Panc1 (cell line): ENCODE measurements around the gene COQ8B. TPM values are rescaled to one million over a fixed set of nuclear protein-coding genes. Genes with fewer than 3 reads are reported as not detected.

ENCODE experiments used
- ATAC-seq: fragments of 200-7000 bp; cut with Tn5 transposase; 2 replicates; pipeline ENCODE4 v1.9.1; 2020; ENCODE audit warnings: mild to moderate bottlenecking, moderate library complexity
- BruUV-seq: library from RNA; stranded (reverse); fragments of 400-500 nt; replicated peaks from 2 replicates; lab custom pipeline; 2021; lab: Mats Ljungman, UMichigan
- CTCF ChIA-PET: fragments of 300-600 bp; sonication (Branson Sonifier 250); formaldehyde crosslinking; loops from one replicate; lab custom pipeline; 2022; ENCODE audit warnings: antibody characterized with exemption; lab: Charles Lee
- POLR2A ChIA-PET: fragments of 300-600 bp; sonication (Branson Sonifier 250); formaldehyde crosslinking; loops from one replicate; lab custom pipeline; 2022; ENCODE audit warnings: antibody characterized with exemption; lab: Charles Lee
- DNase-seq: peaks from one replicate; pipeline ENCODE4 v3.0.0-alpha.2; 2010; ENCODE audit warnings: low read depth, low spot score
- H3K27ac ChIP-seq: 2 replicates; pipeline ENCODE4 v1.5.1; 2011; ENCODE audit warnings: mild to moderate bottlenecking, low read length, inconsistent platforms
- H3K27me3 ChIP-seq: fragments of 200-500 bp; sonication (Bioruptor generic); 2 replicates; pipeline ENCODE4 v1.6.0; 2014; ENCODE audit warnings: low read length, inconsistent platforms; ENCODE audit not compliant: control insufficient read depth, insufficient read depth
- H3K36me3 ChIP-seq: fragments of 200-500 bp; sonication (Bioruptor generic); 2 replicates; pipeline ENCODE4 v1.5.1; 2014; ENCODE audit warnings: inconsistent platforms, mild to moderate bottlenecking, low read length, moderate library complexity; ENCODE audit not compliant: control insufficient read depth, insufficient read depth
- H3K4me1 ChIP-seq: 2 replicates; pipeline ENCODE4 v1.5.1; 2011; ENCODE audit warnings: inconsistent platforms, mild to moderate bottlenecking, low read length, moderate library complexity; ENCODE audit not compliant: control insufficient read depth, insufficient read depth
- H3K4me3 ChIP-seq, 2 experiments: 2 replicates each; pipeline ENCODE4 v1.5.1; 2011 to 2012; ENCODE audit warnings: low read depth in 2 of 2, low read length in 2 of 2, mild to moderate bottlenecking in 2 of 2, inconsistent platforms in 1 of 2, moderate library complexity in 1 of 2
- H3K9me3 ChIP-seq: fragments of 200-500 bp; sonication (Bioruptor generic); 2 replicates; pipeline ENCODE4 v1.5.1; 2014; ENCODE audit warnings: low read depth, mild to moderate bottlenecking, inconsistent platforms, low read length, moderate library complexity; ENCODE audit not compliant: control insufficient read depth, insufficient read depth
- POLR2AphosphoS5 ChIP-seq: IDR thresholded peaks from 2 replicates; pipeline ENCODE4 v1.6.1; 2012; ENCODE audit warnings: mild to moderate bottlenecking, low read depth, low read length, moderate library complexity
- SIN3A ChIP-seq: IDR thresholded peaks from 2 replicates; pipeline ENCODE4 v1.6.1; 2012; ENCODE audit warnings: low read depth, mild to moderate bottlenecking, low read length, moderate library complexity, borderline replicate concordance; ENCODE audit not compliant: insufficient read depth
- TCF7L2 ChIP-seq: IDR thresholded peaks from 2 replicates; pipeline ENCODE4 v1.6.1; 2011; ENCODE audit warnings: mild to moderate bottlenecking, low read depth, low read length, inconsistent platforms
- in situ Hi-C: cut with HindIII; loops from 2 replicates; pipeline ENCODE4 v1.10.0; 2016; ENCODE audit warnings: low sequenced_read_pairs, low pct_unique_long_range_greater_than_20kb
- intact Hi-C: fragments of 100-400 bp; cut with micrococcal nuclease; formaldehyde crosslinking; loops from one replicate; pipeline ENCODE4 v1.10.0; 2022; ENCODE audit not compliant: unreplicated experiment
- total RNA-seq: library from RNA; stranded (reverse); gene quantifications from one replicate; pipeline ENCODE4 v1.2.1, GENCODE V29; 2021; ENCODE audit not compliant: unreplicated experiment
- TF ChIP-seq, protein P1 (sequence below): fragments of 450-650 bp; IDR thresholded peaks from 2 replicates; pipeline ENCODE4 v1.5.1; 2017; ENCODE audit warnings: mild to moderate bottlenecking
- TF ChIP-seq, protein P2 (sequence below), 2 experiments: IDR thresholded peaks; 2 replicates each; pipeline ENCODE4 v1.6.1; 2011 to 2012; ENCODE audit warnings: low read depth in 2 of 2, control low read depth in 1 of 2, low read length in 1 of 2, mild to moderate bottlenecking in 1 of 2, moderate library complexity in 1 of 2; ENCODE audit not compliant: insufficient read depth in 1 of 2

COQ8B gene
- total RNA-seq, 1 experiment from 2014 or later = 15.6 TPM

- TF ChIP-seq, protein P1, sequence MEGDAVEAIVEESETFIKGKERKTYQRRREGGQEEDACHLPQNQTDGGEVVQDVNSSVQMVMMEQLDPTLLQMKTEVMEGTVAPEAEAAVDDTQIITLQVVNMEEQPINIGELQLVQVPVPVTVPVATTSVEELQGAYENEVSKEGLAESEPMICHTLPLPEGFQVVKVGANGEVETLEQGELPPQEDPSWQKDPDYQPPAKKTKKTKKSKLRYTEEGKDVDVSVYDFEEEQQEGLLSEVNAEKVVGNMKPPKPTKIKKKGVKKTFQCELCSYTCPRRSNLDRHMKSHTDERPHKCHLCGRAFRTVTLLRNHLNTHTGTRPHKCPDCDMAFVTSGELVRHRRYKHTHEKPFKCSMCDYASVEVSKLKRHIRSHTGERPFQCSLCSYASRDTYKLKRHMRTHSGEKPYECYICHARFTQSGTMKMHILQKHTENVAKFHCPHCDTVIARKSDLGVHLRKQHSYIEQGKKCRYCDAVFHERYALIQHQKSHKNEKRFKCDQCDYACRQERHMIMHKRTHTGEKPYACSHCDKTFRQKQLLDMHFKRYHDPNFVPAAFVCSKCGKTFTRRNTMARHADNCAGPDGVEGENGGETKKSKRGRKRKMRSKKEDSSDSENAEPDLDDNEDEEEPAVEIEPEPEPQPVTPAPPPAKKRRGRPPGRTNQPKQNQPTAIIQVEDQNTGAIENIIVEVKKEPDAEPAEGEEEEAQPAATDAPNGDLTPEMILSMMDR = no peak
- no peaks in the 10 kb centered on the region for H3K4me1 ChIP-seq
- CTCF ChIA-PET = no interaction called here
- DNase-seq (no peak), ATAC-seq (no peak)
- H3K27ac ChIP-seq = no peak overlapping the region
- intact Hi-C loops = no loop called here
- H3K27me3 ChIP-seq = no peaks in the 10 kb centered on the region
- H3K9me3 ChIP-seq = no peaks in the 10 kb centered on the region
- POLR2A ChIA-PET = no interaction called here
- BruUV-seq = no TSS peak
- H3K36me3 ChIP-seq = no peaks in the 10 kb centered on the region
- in situ Hi-C loops = no loop called here
- H3K4me3 ChIP-seq = no peak overlapping the region
Measured at GRCh38 chr19:40707615-40708014, 9.1 kb downstream of the COQ8B start.

- ChIA-PET CTCF (no interaction called here), POLR2A (no interaction called here)
- no peaks in the 10 kb centered on the region for H3K27me3 ChIP-seq
- no peaks in the 10 kb centered on the region for H3K4me1 ChIP-seq
- in situ Hi-C loops (no loop called here), intact Hi-C loops (no loop called here)
- no peaks in the 10 kb centered on the region for H3K9me3 ChIP-seq
- no peak overlapping the region for H3K27ac ChIP-seq
- H3K4me3 ChIP-seq = no peak overlapping the region
- DNase-seq = no peak
- TF ChIP-seq TCF7L2 = no peak
- TF ChIP-seq POLR2AphosphoS5 = no peak
- no peak for TF ChIP-seq SIN3A
- TF ChIP-seq, protein P2, sequence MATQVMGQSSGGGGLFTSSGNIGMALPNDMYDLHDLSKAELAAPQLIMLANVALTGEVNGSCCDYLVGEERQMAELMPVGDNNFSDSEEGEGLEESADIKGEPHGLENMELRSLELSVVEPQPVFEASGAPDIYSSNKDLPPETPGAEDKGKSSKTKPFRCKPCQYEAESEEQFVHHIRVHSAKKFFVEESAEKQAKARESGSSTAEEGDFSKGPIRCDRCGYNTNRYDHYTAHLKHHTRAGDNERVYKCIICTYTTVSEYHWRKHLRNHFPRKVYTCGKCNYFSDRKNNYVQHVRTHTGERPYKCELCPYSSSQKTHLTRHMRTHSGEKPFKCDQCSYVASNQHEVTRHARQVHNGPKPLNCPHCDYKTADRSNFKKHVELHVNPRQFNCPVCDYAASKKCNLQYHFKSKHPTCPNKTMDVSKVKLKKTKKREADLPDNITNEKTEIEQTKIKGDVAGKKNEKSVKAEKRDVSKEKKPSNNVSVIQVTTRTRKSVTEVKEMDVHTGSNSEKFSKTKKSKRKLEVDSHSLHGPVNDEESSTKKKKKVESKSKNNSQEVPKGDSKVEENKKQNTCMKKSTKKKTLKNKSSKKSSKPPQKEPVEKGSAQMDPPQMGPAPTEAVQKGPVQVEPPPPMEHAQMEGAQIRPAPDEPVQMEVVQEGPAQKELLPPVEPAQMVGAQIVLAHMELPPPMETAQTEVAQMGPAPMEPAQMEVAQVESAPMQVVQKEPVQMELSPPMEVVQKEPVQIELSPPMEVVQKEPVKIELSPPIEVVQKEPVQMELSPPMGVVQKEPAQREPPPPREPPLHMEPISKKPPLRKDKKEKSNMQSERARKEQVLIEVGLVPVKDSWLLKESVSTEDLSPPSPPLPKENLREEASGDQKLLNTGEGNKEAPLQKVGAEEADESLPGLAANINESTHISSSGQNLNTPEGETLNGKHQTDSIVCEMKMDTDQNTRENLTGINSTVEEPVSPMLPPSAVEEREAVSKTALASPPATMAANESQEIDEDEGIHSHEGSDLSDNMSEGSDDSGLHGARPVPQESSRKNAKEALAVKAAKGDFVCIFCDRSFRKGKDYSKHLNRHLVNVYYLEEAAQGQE (IDR thresholded peaks at IDR 0.05; ENCODE audit: insufficient read depth in 1 of 2, low read depth in 2 of 2, low read length in 1 of 2) = no peak
- ATAC-seq = no peak
- BruUV-seq = no TSS peak
- H3K36me3 ChIP-seq = no peaks in the 10 kb centered on the region
Measured at GRCh38 chr19:40705950-40706619, 10.6 kb downstream of the COQ8B start.

DNA sequence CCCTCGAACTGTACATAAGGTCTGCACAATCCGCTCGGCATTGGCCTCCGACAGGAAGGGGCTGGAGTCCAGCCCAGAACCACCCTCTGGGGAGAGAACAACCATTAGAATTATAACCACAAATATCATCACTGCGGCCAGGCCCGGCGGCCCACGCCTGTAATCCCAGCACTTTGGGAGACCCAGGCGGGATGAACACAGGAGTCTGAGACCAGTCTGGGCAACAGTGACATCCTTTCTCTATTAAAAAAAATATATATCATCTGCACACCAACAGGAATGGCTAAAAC, 11.4 kb downstream of the COQ8B start:
- Histone ChIP-seq H3K4me1 (no peaks in the 10 kb centered on the region), H3K36me3 (no peaks in the 10 kb centered on the region), H3K4me3 (no peak overlapping the region), H3K27me3 (no peaks in the 10 kb centered on the region), H3K9me3 (no peaks in the 10 kb centered on the region), H3K27ac (no peak overlapping the region)
- POLR2A ChIA-PET = no interaction called here
- ATAC-seq = no peak
- no TSS peak for BruUV-seq
- in situ Hi-C loops (no loop called here), intact Hi-C loops (no loop called here)
- TF ChIP-seq, protein P2 (IDR thresholded peaks at IDR 0.05; ENCODE audit: insufficient read depth in 1 of 2, low read depth in 2 of 2, low read length in 1 of 2) = no peak
- TF ChIP-seq, protein P1 = no peak
- no peak for TF ChIP-seq TCF7L2
- TF ChIP-seq POLR2AphosphoS5 = no peak
- no peak for TF ChIP-seq SIN3A
- CTCF ChIA-PET = no interaction called here
- no peak for DNase-seq
